IMR-90 (cell line): ENCODE measurements around the gene RUNX3. TPM values are rescaled to one million over a fixed set of nuclear protein-coding genes. Genes with fewer than 3 reads are reported as not detected.

Experiments used
- ATAC-seq: fragments of 200-7000 bp; cut with Tn5 transposase; 2 replicates; pipeline ENCODE4 v1.9.1; 2020; ENCODE audit warnings: low read depth, mild to moderate bottlenecking, moderate library complexity
- BruUV-seq: library from RNA; stranded (reverse); fragments of 400-500 nt; replicated peaks from 2 replicates; lab custom pipeline; 2021; lab: Mats Ljungman, UMichigan
- CTCF ChIA-PET: fragments of 300-600 bp; formaldehyde crosslinking; extraction: SDS; loops from one replicate; lab custom pipeline; 2021; ENCODE audit warnings: antibody characterized with exemption; lab: Yijun Ruan, JAX
- POLR2A ChIA-PET: fragments of 300-600 bp; sonication (Branson Sonifier 250); formaldehyde crosslinking; loops from one replicate; lab custom pipeline; 2022; ENCODE audit warnings: antibody characterized with exemption; ENCODE audit not compliant: unreplicated experiment; lab: Charles Lee
- DNase-seq: peaks from one replicate; pipeline ENCODE4 v3.0.0; 2013
- H2AFZ ChIP-seq: replicated peaks from 2 replicates; pipeline ENCODE3; 2013; ENCODE audit warnings: low read length, mild to moderate bottlenecking; ENCODE audit not compliant: poor library complexity
- H2AK5ac ChIP-seq: 2 replicates; pipeline ENCODE4 v1.6.1; 2013; ENCODE audit warnings: low read depth, low read length, inconsistent platforms
- H2AK9ac ChIP-seq: replicated peaks from 2 replicates; pipeline ENCODE3; 2013; ENCODE audit warnings: mild to moderate bottlenecking, low read depth, low read length, moderate library complexity; ENCODE audit not compliant: poor library complexity
- H2BK120ac ChIP-seq: 2 replicates; pipeline ENCODE4 v1.6.1; 2013; ENCODE audit warnings: low read depth, low read length, inconsistent platforms
- H2BK15ac ChIP-seq: 3 replicates; pipeline ENCODE4 v1.6.1; 2013; ENCODE audit warnings: low read depth, low read length, inconsistent platforms
- H2BK20ac ChIP-seq: 2 replicates; pipeline ENCODE4 v1.6.1; 2013; ENCODE audit warnings: low read depth, mild to moderate bottlenecking, inconsistent platforms, low read length, moderate library complexity
- H2BK5ac ChIP-seq: 2 replicates; pipeline ENCODE4 v1.6.1; 2013; ENCODE audit warnings: mild to moderate bottlenecking, low read depth, low read length, inconsistent platforms; ENCODE audit not compliant: poor library complexity, severe bottlenecking
- H3K14ac ChIP-seq: replicated peaks from 2 replicates; pipeline ENCODE4 v1.6.1; 2013; ENCODE audit warnings: low read depth, low read length, inconsistent platforms
- H3K18ac ChIP-seq: 2 replicates; pipeline ENCODE4 v1.6.1; 2013; ENCODE audit warnings: low read depth, low read length, control low read depth
- H3K23ac ChIP-seq: 2 replicates; pipeline ENCODE4 v1.6.1; 2013; ENCODE audit warnings: low read depth, low read length, inconsistent platforms
- H3K27ac ChIP-seq: 2 replicates; pipeline ENCODE4 v1.5.1; 2013; ENCODE audit warnings: mild to moderate bottlenecking, control low read depth, low read length; ENCODE audit not compliant: insufficient read depth
- H3K27me3 ChIP-seq: 2 replicates; pipeline ENCODE4 v1.6.1; 2013; ENCODE audit warnings: low read length; ENCODE audit not compliant: control insufficient read depth, insufficient read depth
- H3K36me3 ChIP-seq: 2 replicates; pipeline ENCODE4 v1.6.1; 2013; ENCODE audit warnings: low read length, mixed read lengths; ENCODE audit not compliant: control insufficient read depth, insufficient read depth
- H3K4ac ChIP-seq: 2 replicates; pipeline ENCODE4 v1.6.1; 2013; ENCODE audit warnings: low read depth, low read length, inconsistent platforms
- H3K4me1 ChIP-seq: 2 replicates; pipeline ENCODE4 v1.6.1; 2013; ENCODE audit warnings: low read length, mixed read lengths; ENCODE audit not compliant: control insufficient read depth, insufficient read depth
- H3K4me2 ChIP-seq: 2 replicates; pipeline ENCODE4 v1.6.1; 2013; ENCODE audit warnings: low read depth, mild to moderate bottlenecking, control low read depth, low read length, moderate library complexity
- H3K4me3 ChIP-seq: 2 replicates; pipeline ENCODE4 v1.5.1; 2013; ENCODE audit warnings: low read depth, mild to moderate bottlenecking, control low read depth, low read length, moderate library complexity; ENCODE audit not compliant: insufficient read depth
- H3K56ac ChIP-seq: 2 replicates; pipeline ENCODE4 v1.6.1; 2013; ENCODE audit warnings: low read length, inconsistent platforms; ENCODE audit not compliant: insufficient read depth; ENCODE audit errors: extremely low read depth
- H3K79me1 ChIP-seq, 2 experiments: 2 replicates each; pipeline ENCODE4 v1.6.1; 2013; ENCODE audit warnings: low read length in 2 of 2, inconsistent platforms in 1 of 2, low read depth in 1 of 2
- H3K9ac ChIP-seq: 2 replicates; pipeline ENCODE4 v1.6.1; 2013; ENCODE audit warnings: low read depth, low read length, control low read depth
- H3K9me1 ChIP-seq: 2 replicates; pipeline ENCODE4 v1.6.1; 2013; ENCODE audit warnings: low read length, inconsistent platforms; ENCODE audit not compliant: insufficient read depth
- H3K9me3 ChIP-seq: 2 replicates; pipeline ENCODE4 v1.6.1; 2013; ENCODE audit warnings: low read length; ENCODE audit not compliant: control insufficient read depth, insufficient read depth
- H4K20me1 ChIP-seq: 2 replicates; pipeline ENCODE4 v1.6.1; 2013; ENCODE audit warnings: low read length, inconsistent platforms; ENCODE audit not compliant: insufficient read depth
- H4K5ac ChIP-seq: 2 replicates; pipeline ENCODE4 v1.6.1; 2013; ENCODE audit warnings: mild to moderate bottlenecking, low read depth, low read length, control low read depth
- H4K8ac ChIP-seq, 2 experiments: 2 replicates each; pipeline ENCODE4 v1.6.1; 2013; ENCODE audit warnings: low read depth in 2 of 2, low read length in 2 of 2, control low read depth in 1 of 2, inconsistent platforms in 1 of 2
- H4K91ac ChIP-seq: 2 replicates; pipeline ENCODE4 v1.6.1; 2013; ENCODE audit warnings: low read depth, low read length, inconsistent platforms; ENCODE audit not compliant: insufficient read depth
- BHLHE40 ChIP-seq: fragments of 150-350 bp; IDR thresholded peaks from 2 replicates; pipeline ENCODE4 v1.6.1; 2016; ENCODE audit warnings: mild to moderate bottlenecking, low read depth, low read length
- CEBPB ChIP-seq: IDR thresholded peaks from 2 replicates; pipeline ENCODE4 v1.6.1; 2012; ENCODE audit warnings: low read depth, low read length, improper control_type of control experiment
- FOS ChIP-seq: fragments of 150-350 bp; IDR thresholded peaks from 2 replicates; pipeline ENCODE4 v1.6.1; 2016; ENCODE audit warnings: low read depth, low read length
- MAZ ChIP-seq: IDR thresholded peaks from 2 replicates; pipeline ENCODE4 v1.6.1; 2012; ENCODE audit warnings: low read depth, mild to moderate bottlenecking, low read length, improper control_type of control experiment, moderate library complexity, borderline replicate concordance
- MXI1 ChIP-seq: IDR thresholded peaks from 2 replicates; pipeline ENCODE4 v1.6.1; 2012; ENCODE audit warnings: low read depth, mild to moderate bottlenecking, low read length, moderate library complexity, borderline replicate concordance
- NFE2L2 ChIP-seq: fragments of 150-350 bp; IDR thresholded peaks from 2 replicates; pipeline ENCODE4 v1.6.1; 2016; ENCODE audit warnings: low read depth, mild to moderate bottlenecking, low read length
- RCOR1 ChIP-seq: IDR thresholded peaks from 2 replicates; pipeline ENCODE4 v1.6.1; 2012; ENCODE audit warnings: mild to moderate bottlenecking, low read length, improper control_type of control experiment; ENCODE audit not compliant: insufficient replicate concordance
- SMC3 ChIP-seq: fragments of 150-350 bp; IDR thresholded peaks from 2 replicates; pipeline ENCODE4 v1.6.1; 2016; ENCODE audit warnings: low read depth, mild to moderate bottlenecking, antibody characterized with exemption, low read length, moderate library complexity
- WGBS, 2 experiments: methylation state at CpG; one replicate each; pipeline versions ENCODE4 v1.1.5 to v1.1.7; 2013; ENCODE audit warnings: missing lambda C conversion rate in 2 of 2; ENCODE audit not compliant: insufficient read length in 1 of 2; ENCODE audit errors: extremely low coverage in 2 of 2; 5-methylcytosine and 5-hydroxymethylcytosine counted together
- dilution Hi-C: fragments of 300-500 bp; cut with HindIII; formaldehyde crosslinking; loops from one replicate; pipeline ENCODE4 v1.14.3; 2018; ENCODE audit warnings: low sequenced_read_pairs; ENCODE audit not compliant: unreplicated experiment
- in situ Hi-C: fragments of 300-500 bp; cut with MboI; formaldehyde crosslinking; loops from 3 replicates; pipeline ENCODE4 v1.14.3; 2019; ENCODE audit warnings: low sequenced_read_pairs, inconsistent platforms, mixed read lengths
- intact Hi-C: fragments of 100-400 bp; cut with micrococcal nuclease; formaldehyde crosslinking; loops from 2 replicates; pipeline ENCODE4 v1.10.0; 2022
- polyA plus RNA-seq, 3 experiments: library from polyadenylated mRNA; depleted of rRNA; stranded (reverse); fragments of >200 nt; gene quantifications; 2 replicates each; pipeline ENCODE4 v1.2.3, GENCODE V29; 2012; ENCODE audit warnings: low replicate concordance in 1 of 3
- total RNA-seq: library from RNA; depleted of rRNA; stranded (reverse); fragments of >200 nt; gene quantifications from 2 replicates; pipeline ENCODE4 v1.2.3, GENCODE V29; 2012
- TF ChIP-seq, protein P1 (sequence below): fragments of 150-350 bp; IDR thresholded peaks from 2 replicates; pipeline ENCODE4 v1.6.1; 2017; ENCODE audit warnings: mild to moderate bottlenecking, antibody characterized with exemption, low read length, low read depth

RUNX3 gene
- total and polyA plus RNA-seq, 2 of the 4 experiments (the other 2 are of a cell fraction) = 0.07 TPM; not detected in 1

DNA sequence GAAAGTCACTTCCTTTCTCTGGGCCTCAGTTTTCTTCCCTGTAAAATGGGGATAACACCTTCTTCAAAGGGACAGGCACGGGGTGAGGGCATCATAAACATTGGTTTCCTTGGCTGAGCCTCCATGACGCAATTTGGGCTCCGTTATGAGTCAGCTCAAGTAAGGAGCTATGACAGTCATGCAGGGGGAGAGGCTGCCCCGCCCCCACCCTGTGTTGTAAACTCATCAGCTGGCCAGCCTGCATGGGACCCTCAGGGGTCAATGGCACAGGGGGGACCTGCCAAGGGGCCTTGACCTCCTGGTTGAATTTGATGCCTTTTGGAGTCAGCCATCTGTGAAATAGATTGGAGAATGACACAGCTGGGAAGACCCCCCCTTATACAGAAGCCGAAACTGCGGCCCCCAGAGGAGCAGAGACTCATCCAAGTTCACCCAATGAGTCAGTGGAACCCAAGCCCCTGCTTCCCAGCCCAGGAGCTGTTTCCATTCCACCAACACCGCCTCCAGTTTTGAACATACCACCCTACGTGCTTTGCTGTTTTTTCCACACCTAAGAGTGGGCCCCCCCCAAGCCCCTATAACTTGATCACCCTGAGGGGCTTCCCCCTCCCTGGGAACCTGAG, 36.8 kb upstream of the RUNX3 start:
- 15% methylated on average over 4 of the region's 8 CpGs; no CpG with 5 or more reads in 1 of the 2 experiments for WGBS, 2 experiments
- Histone ChIP-seq H3K27me3 (peaks cover 8% of the 10 kb centered on the region; the same call in 1 of the 2 replicates), H3K36me3 (no peaks in the 10 kb centered on the region), H2BK120ac (peak overlapping the region; percentile 60), H3K18ac (no peak overlapping the region; the same call in 1 of the 2 replicates), H3K14ac (peak overlapping the region; percentile 44), H2AFZ (peak overlapping the region; percentile 55), H3K9ac (no peak overlapping the region), H3K9me3 (no peaks in the 10 kb centered on the region), H2AK9ac (peak overlapping the region; percentile 53), H3K23ac (no peak overlapping the region), H2AK5ac (peak overlapping the region; percentile 83), H3K79me1 (0 out of 4 replicates have a peak, but pooled peaks cover 0 to 3% of the 10 kb centered on the region in 2 experiments), H3K27ac (no peak overlapping the region; the same call in 1 of the 2 replicates), H2BK15ac (no peak overlapping the region; the same call in 2 of the 3 replicates), H3K4me2 (no peak overlapping the region), H2BK20ac (peak overlapping the region; percentile 63), H4K91ac (peak overlapping the region; percentile 88), H3K4me1 (peaks cover 15% of the 10 kb centered on the region), H4K8ac (0 out of 4 replicates have a peak overlapping the region, but pooled peaks have one; percentile 2 to 15), H2BK5ac (peak overlapping the region; percentile 15), H3K56ac (no peak overlapping the region), H3K4ac (peak overlapping the region; percentile 82), H4K20me1 (no peaks in the 10 kb centered on the region), H3K4me3 (no peak overlapping the region), H3K9me1 (peaks cover 15% of the 10 kb centered on the region), H4K5ac (peak overlapping the region; percentile 64; the same call in 1 of the 2 replicates)
- no TSS peak for BruUV-seq
- dilution Hi-C loops = no loop called here
- ChIA-PET CTCF (interaction anchor here (1.3 kb wide), 1 partner anchor 134 kb away, joined by 3 read pairs; no protein-coding TSS in a partner anchor), POLR2A (no interaction called here)
- in situ Hi-C loops = no loop called here
- ATAC-seq = peak; percentile 63
- intact Hi-C loops = no loop called here
- DNase-seq = peak; percentile 93
- TF ChIP-seq BHLHE40 (peak; percentile 86), RCOR1 (peak; percentile 99), NFE2L2 (peak; percentile 68), FOS (peak; percentile 92), SMC3 (no peak; the same call in 1 of the 2 replicates), MXI1 (no peak), CEBPB (peak; percentile 97), MAZ (peak; percentile 19; the same call in 1 of the 2 replicates)
- TF ChIP-seq, protein P1, sequence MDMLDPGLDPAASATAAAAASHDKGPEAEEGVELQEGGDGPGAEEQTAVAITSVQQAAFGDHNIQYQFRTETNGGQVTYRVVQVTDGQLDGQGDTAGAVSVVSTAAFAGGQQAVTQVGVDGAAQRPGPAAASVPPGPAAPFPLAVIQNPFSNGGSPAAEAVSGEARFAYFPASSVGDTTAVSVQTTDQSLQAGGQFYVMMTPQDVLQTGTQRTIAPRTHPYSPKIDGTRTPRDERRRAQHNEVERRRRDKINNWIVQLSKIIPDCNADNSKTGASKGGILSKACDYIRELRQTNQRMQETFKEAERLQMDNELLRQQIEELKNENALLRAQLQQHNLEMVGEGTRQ = peak; percentile 53; the same call in 1 of the 2 replicates
